NOMO-1 (cell line): ENCODE data around the gene HDAC7.
A peak's percentile ranks its signal among the peaks of the same experiment; 100 is the strongest.

Source experiments
- DNase-seq, 2 experiments: peaks; one replicate each; lab custom pipeline; 2025; ENCODE audit not compliant: unreplicated experiment in 2 of 2; lab: John Stamatoyannopoulos, UW

HDAC7 gene

DNA sequence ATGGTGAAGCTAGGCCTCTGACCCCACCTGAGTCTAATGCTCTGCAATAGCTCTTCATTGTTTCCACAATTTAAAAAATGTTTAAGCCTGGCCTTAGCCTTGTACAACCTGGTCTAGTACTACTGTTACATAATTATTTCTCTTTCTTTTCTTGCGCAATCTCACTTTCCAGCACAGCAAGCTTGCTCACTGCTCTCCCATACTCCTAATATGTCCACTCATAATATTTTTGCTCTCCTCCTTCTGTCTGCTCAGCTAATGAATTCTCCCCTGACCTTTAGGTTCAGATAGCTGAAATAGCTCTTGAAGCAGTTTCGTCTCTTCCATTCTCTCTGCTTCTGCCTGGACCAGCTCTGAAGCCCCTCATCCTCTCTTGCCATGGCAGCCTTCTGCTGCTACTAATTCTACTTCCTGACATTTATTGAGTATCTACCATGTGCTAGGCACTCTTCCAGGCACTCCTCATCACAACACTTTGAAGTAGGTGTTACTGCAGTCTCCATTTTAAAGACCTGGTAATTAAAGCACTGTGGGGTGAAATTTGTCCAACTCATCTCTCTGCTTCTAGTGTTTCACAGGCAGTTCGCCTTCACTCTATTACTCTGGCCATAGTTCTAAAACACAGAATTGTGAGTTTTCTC, 49.5 kb downstream of the HDAC7 start:
- peak; percentile 43 to 70 for DNase-seq

GRCh38 chr12:47769234-47770085, 50.2 kb downstream of the HDAC7 start:
- DNase-seq, result no peak

- no peak for DNase-seq
Measured at GRCh38 chr12:47768323-47768811, 51.3 kb downstream of the HDAC7 start.

DNA sequence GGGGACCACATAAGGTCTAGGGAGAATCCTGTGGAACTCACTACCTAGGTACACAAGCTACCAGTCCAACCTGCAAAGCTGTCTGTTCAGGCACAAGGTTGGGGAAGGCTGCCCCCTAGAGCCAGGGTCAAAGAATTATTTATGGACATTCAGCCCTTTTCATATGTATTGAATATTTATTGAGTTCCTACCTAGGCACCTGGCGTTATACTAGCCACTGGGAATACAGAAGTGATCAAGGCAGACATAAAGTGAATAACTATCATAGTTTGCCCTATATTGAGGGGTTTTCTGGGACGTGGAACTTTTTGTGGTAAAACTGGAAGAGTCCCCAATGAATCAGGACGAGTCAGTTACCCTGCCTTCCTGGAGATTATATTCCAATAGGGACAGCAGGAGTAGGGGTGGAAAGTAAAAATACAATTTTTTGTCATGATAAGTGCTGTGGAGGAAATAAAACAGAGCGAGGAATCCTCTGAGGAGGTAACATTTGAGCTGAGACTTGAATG, 52.4 kb downstream of the HDAC7 start:
- DNase-seq, result peak in 1 of 2 experiments; percentile 33

- DNase-seq, result no peak
Measured at GRCh38 chr12:47766502-47767215, 53.0 kb downstream of the HDAC7 start.

DNA sequence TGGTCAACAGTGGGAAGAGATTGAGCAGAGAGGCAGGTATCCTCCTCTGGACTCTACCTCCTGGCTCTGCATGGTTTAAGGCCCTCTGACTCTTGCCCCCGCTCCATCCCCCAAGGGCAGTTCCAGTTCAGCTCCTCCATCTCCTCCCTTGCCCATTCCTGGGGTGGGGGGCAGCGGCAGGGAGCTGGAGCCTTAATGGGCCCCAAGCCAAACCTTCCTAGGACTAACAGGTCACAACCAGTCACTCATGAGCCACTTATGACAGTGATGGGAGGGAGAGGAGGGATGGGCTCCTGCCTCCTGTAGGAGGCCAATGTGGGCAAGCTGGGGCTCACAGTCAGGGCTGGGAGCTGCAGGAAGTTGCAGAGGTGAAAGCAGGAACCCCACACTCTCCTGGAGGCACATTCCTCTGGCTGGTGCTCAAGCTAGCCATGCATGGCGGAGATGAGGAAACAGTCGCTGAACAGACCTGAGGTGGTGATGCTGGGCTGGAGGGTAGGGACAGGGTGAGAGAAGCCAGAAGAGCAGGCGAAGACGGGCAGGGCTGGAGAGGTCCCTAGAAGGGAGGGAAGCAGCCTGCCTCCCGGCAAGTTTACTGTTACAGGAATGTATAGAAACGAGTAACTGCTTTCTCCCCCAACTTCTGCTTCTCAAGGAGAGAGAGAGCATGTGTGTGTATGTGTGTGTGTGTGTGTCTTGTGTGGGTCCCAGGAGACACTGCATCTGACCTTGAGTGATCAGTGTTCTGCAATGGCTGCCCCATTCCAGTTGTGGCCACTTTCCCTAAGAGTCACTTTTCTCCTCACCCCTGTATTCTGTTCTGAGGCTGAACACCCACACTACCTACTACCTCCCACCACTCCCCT, 56.0 kb downstream of the HDAC7 start:
- DNase-seq, result peak in 1 of 2 experiments; percentile 18

- DNase-seq, result no peak
Measured at GRCh38 chr12:47762850-47763465, 56.7 kb downstream of the HDAC7 start.

DNA sequence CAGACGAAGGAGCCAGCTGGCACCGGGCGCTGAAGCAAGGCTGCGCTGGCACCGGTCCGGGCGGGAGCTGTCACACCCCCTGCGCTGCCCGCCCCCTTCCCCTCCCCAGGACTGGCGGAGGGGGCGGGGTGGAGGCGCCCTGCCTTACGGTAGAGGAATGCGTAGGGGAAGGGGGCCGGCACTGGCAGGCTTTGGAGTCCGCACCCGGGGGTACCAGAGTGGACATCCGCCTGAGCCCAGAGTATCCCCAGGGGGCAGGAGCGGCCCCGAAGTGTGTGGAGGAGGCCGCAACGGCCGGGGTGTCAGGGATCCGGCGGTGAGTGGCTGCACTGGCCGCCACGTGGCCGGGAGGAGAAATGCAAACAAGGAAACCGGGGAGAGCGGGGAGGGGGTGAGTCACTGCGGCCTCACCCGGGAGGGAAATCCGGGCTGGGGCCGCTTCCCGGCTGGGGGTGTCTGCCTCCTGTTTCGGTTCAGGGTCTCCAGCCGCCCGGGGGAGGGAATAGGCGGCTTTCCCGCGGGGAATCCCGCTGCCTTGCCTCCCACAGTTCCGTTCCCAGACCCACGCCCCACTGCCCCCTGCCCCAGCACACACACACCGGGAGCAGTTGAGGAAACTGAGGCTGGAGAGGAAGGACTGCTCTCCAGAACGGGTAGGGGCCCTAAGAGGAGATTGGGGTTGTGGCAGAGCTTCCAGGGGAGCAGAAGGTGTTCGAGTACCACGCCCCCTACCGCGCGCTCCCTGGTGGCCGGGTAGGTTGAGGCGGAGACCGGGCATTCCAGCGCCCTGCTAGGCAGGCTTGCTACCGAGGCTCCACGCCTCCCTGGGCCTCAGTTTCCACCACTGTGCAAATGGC, 60.6 kb downstream of the HDAC7 start, which contains the start of gene RAPGEF3:
RAPGEF3 (minus strand) TSS at position 47 of the 857 bp plus-strand sequence. CDS start 324 bp downstream, outside the sequence.
- peak; percentile 73 to 74 for DNase-seq

- DNase-seq, result no peak
Measured at GRCh38 chr12:47758584-47758833, 61.2 kb downstream of the HDAC7 start.

GRCh38 chr12:47757840-47758583, 61.7 kb downstream of the HDAC7 start:
- no peak for DNase-seq

- no peak for DNase-seq
Measured at GRCh38 chr12:47757364-47757839, 62.3 kb downstream of the HDAC7 start.

GRCh38 chr12:47755655-47756562, 63.8 kb downstream of the HDAC7 start:
- no peak for DNase-seq

- DNase-seq, result no peak
Measured at GRCh38 chr12:47754881-47755280, 64.8 kb downstream of the HDAC7 start.

- no peak for DNase-seq
Measured at GRCh38 chr12:47754126-47754525, 65.6 kb downstream of the HDAC7 start.

GRCh38 chr12:47753021-47754001, 66.4 kb downstream of the HDAC7 start:
- DNase-seq, result no peak

GRCh38 chr12:47752552-47752951, 67.2 kb downstream of the HDAC7 start:
- DNase-seq, result no peak
